Mesendoderm (in vitro differentiated cells): Measurements from ENCODE around the gene FRMD4B.

Source experiments
- DNase-seq: peaks from one replicate; pipeline ENCODE4 v3.0.0; 2013
- H2AK5ac ChIP-seq: 2 replicates; pipeline ENCODE4 v1.6.1; 2013; ENCODE audit warnings: low read length, inconsistent platforms
- H2BK120ac ChIP-seq: 2 replicates; pipeline ENCODE4 v1.6.1; 2013; ENCODE audit warnings: low read depth, mild to moderate bottlenecking, low read length, moderate library complexity, mixed read lengths
- H2BK15ac ChIP-seq: replicated peaks from 2 replicates; pipeline ENCODE4 v1.6.1; 2013; ENCODE audit warnings: low read depth, mild to moderate bottlenecking, moderate library complexity
- H2BK5ac ChIP-seq: 2 replicates; pipeline ENCODE4 v1.6.1; 2013; ENCODE audit warnings: low read length, inconsistent platforms
- H3K18ac ChIP-seq: 2 replicates; pipeline ENCODE4 v1.6.1; 2013; ENCODE audit warnings: mild to moderate bottlenecking, low read length, mixed read lengths
- H3K23ac ChIP-seq: one replicate; pipeline ENCODE4 v1.6.1; 2013; ENCODE audit warnings: low read length
- H3K27ac ChIP-seq: 2 replicates; pipeline ENCODE4 v1.5.1; 2013; ENCODE audit warnings: low read depth, mild to moderate bottlenecking, inconsistent platforms, low read length, moderate library complexity
- H3K27me3 ChIP-seq: 2 replicates; pipeline ENCODE4 v1.6.1; 2013; ENCODE audit warnings: low read length, control low read depth, mild to moderate bottlenecking, inconsistent platforms; ENCODE audit not compliant: insufficient read depth, poor library complexity
- H3K36me3 ChIP-seq: 2 replicates; pipeline ENCODE4 v1.6.1; 2013; ENCODE audit warnings: low read length, inconsistent platforms; ENCODE audit not compliant: control insufficient read depth, insufficient read depth
- H3K4ac ChIP-seq: one replicate; pipeline ENCODE4 v1.6.1; 2013; ENCODE audit warnings: low read depth, mild to moderate bottlenecking, low read length, moderate library complexity
- H3K4me1 ChIP-seq: 2 replicates; pipeline ENCODE4 v1.6.1; 2013; ENCODE audit warnings: low read depth, low read length, inconsistent platforms; ENCODE audit not compliant: control insufficient read depth
- H3K4me2 ChIP-seq: 2 replicates; pipeline ENCODE4 v1.6.1; 2013; ENCODE audit warnings: low read length
- H3K4me3 ChIP-seq: 2 replicates; pipeline ENCODE4 v1.5.1; 2013; ENCODE audit warnings: mild to moderate bottlenecking, low read length
- H3K56ac ChIP-seq: one replicate; pipeline ENCODE4 v1.6.1; 2013; ENCODE audit warnings: low read length
- H3K79me1 ChIP-seq: 2 replicates; pipeline ENCODE4 v1.6.1; 2013; ENCODE audit warnings: low read length, inconsistent platforms
- H3K79me2 ChIP-seq: 2 replicates; pipeline ENCODE4 v1.6.1; 2013; ENCODE audit warnings: mild to moderate bottlenecking, low read length; ENCODE audit not compliant: control insufficient read depth, insufficient read depth
- H3K9ac ChIP-seq: 2 replicates; pipeline ENCODE4 v1.6.1; 2013; ENCODE audit warnings: low read length, inconsistent platforms
- H4K5ac ChIP-seq: one replicate; pipeline ENCODE4 v1.6.1; 2013; ENCODE audit warnings: low read length
- H4K8ac ChIP-seq: one replicate; pipeline ENCODE4 v1.6.1; 2013; ENCODE audit warnings: low read depth, mild to moderate bottlenecking, control low read depth, low read length, moderate library complexity
- WGBS: extraction: QIAGEN DNeasy Blood & Tissue Kit; methylation state at CpG from one replicate; pipeline ENCODE4 v1.1.7; 2013; ENCODE audit warnings: low lambda C conversion rate, missing lambda C conversion rate; ENCODE audit not compliant: insufficient coverage; ENCODE audit errors: extremely low coverage; 5-methylcytosine and 5-hydroxymethylcytosine counted together

FRMD4B gene

DNA sequence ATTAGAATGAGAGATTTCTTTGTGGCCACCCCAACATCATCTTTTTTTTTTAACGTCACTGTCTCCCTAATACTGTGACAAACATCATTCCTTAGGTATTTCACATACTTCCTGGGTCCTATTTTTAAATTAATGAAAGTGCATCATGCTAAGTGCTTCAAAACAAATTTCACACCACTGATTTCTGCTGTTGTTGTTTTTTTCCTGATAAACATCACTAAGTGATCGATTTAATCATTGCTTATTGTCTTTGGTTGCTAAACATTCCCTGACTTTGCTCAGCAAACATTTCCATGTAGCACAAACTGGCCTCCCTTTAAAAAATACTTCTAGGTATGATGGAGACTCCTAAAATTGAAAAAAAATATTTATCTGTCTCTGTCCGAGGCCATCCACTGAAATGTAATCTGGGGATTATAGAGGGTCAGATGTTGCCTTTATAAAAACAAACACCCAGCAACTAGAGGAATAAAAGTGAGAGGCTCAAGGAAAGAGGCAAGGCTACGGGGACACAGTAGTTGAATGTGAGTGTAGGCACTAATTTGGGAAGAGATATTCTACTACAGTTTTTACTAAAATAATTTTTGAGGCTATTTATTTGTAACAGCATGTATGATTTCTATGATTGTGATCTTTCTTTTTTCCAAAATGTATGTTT lies 243.0 kb downstream of the FRMD4B start:
- Histone ChIP-seq H3K79me1 (no peaks in the 10 kb centered on the region), H3K56ac (no peak overlapping the region), H3K36me3 (no peaks in the 10 kb centered on the region), H4K8ac (no peak overlapping the region), H3K27me3 (no peaks in the 10 kb centered on the region), H2BK15ac (no peak overlapping the region), H3K4me2 (no peak overlapping the region), H3K27ac (no peak overlapping the region), H3K4me1 (peaks cover 2% of the 10 kb centered on the region), H3K23ac (no peak overlapping the region), H4K5ac (no peak overlapping the region), H2BK5ac (no peak overlapping the region), H3K9ac (no peak overlapping the region), H2BK120ac (no peak overlapping the region), H3K4me3 (no peak overlapping the region), H3K79me2 (no peaks in the 10 kb centered on the region), H2AK5ac (no peak overlapping the region), H3K4ac (no peak overlapping the region), H3K18ac (no peak overlapping the region)
- no peak for DNase-seq
- WGBS, result no CpG with 5 or more reads among the region's 4 CpGs

DNA sequence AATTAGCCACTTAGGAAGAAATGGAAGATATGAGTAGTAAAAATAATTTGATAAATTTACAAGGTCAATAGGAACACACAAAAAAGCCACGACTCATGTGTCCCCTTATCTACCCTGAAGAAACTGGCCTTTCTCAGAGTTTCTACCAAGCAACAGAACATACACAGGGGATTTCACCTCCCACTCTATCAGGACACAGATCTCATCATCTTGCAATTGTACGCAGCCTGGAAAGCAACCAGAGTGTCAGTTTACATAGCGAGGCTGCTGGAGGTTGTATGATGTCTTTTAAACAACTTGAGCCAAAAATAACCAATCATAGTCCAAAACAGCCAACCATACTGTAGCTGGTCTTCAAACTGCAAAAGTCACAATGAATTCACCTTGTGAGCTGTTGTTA lies 243.8 kb downstream of the FRMD4B start:
- Histone ChIP-seq H3K79me2 (no peaks in the 10 kb centered on the region), H3K27ac (no peak overlapping the region), H3K4ac (no peak overlapping the region), H4K5ac (no peak overlapping the region), H3K36me3 (no peaks in the 10 kb centered on the region), H3K9ac (no peak overlapping the region), H3K4me2 (no peak overlapping the region), H3K79me1 (no peaks in the 10 kb centered on the region), H2AK5ac (no peak overlapping the region), H3K4me3 (no peak overlapping the region), H3K23ac (no peak overlapping the region), H2BK15ac (no peak overlapping the region), H3K27me3 (no peaks in the 10 kb centered on the region), H3K18ac (no peak overlapping the region), H3K4me1 (peaks cover 2% of the 10 kb centered on the region), H2BK120ac (no peak overlapping the region), H3K56ac (no peak overlapping the region), H4K8ac (no peak overlapping the region), H2BK5ac (no peak overlapping the region)
- no peak for DNase-seq
- no CpG with 5 or more reads among the region's 3 CpGs for whole genome bisulfite sequencing

DNA sequence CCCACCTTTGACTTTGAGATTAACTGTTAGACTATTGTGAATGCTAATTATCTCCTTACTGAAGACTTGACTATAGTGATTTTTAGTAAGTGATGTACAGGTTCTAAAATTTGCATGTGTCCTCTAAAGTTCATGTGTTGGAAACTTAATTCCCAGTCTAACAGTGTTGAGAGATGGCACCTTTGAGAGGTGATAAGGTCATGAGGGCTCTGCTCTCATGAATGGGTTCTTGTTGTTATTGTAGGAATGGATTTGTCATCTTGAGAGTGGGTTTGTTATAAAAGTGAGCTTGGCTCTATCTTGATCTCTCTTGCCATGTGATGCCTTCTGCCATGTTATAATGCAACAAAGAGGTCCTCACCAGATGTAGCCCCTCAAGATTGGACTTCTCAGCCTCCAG lies 244.6 kb downstream of the FRMD4B start:
- Histone ChIP-seq H3K79me2 (no peaks in the 10 kb centered on the region), H3K4me1 (peaks cover 2% of the 10 kb centered on the region), H3K4ac (no peak overlapping the region), H3K27me3 (no peaks in the 10 kb centered on the region), H2BK15ac (no peak overlapping the region), H2AK5ac (no peak overlapping the region), H3K79me1 (no peaks in the 10 kb centered on the region), H2BK120ac (no peak overlapping the region), H2BK5ac (no peak overlapping the region), H3K23ac (no peak overlapping the region), H3K4me3 (no peak overlapping the region), H3K56ac (no peak overlapping the region), H3K27ac (no peak overlapping the region), H3K18ac (no peak overlapping the region), H4K8ac (no peak overlapping the region), H3K36me3 (no peaks in the 10 kb centered on the region), H3K9ac (no peak overlapping the region), H4K5ac (no peak overlapping the region), H3K4me2 (no peak overlapping the region)
- DNase-seq, result no peak

DNA sequence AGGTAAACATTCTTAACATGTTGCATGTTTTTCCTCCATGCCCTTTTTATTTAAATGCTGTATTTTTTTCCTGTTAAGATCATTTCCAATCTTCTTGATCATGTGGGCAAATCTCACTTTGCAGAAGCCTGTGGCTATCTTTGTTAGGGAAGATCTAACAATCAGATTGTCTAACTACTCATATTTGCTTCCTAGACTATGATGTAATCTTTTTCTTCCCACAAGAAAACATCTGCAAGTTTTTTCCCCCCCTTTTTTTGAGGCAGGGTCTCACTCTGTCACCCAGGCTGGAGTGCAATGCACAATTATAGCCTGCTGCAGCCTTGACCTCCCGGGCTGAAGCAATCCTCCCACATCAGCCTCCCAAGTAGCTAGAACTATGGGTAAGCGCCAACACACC lies 248.5 kb downstream of the FRMD4B start:
- no peak overlapping the region for H3K9ac ChIP-seq
- H3K56ac ChIP-seq, result no peak overlapping the region
- H3K4me2 ChIP-seq, result no peak overlapping the region
- no peaks in the 10 kb centered on the region for H3K79me1 ChIP-seq
- H2AK5ac ChIP-seq, result no peak overlapping the region
- no CpG with 5 or more reads among the region's 2 CpGs for WGBS
- H3K27ac ChIP-seq, result no peak overlapping the region
- H2BK15ac ChIP-seq, result no peak overlapping the region
- H3K36me3 ChIP-seq, result no peaks in the 10 kb centered on the region
- no peak overlapping the region for H3K4me3 ChIP-seq
- H4K5ac ChIP-seq, result no peak overlapping the region
- no peaks in the 10 kb centered on the region for H3K79me2 ChIP-seq
- no peak overlapping the region for H3K23ac ChIP-seq
- no peak overlapping the region for H3K4ac ChIP-seq
- no peak overlapping the region for H2BK5ac ChIP-seq
- no peaks in the 10 kb centered on the region for H3K27me3 ChIP-seq
- H3K18ac ChIP-seq, result no peak overlapping the region
- H2BK120ac ChIP-seq, result no peak overlapping the region
- no peak for DNase-seq
- H3K4me1 ChIP-seq, result no peaks in the 10 kb centered on the region
- no peak overlapping the region for H4K8ac ChIP-seq

DNA sequence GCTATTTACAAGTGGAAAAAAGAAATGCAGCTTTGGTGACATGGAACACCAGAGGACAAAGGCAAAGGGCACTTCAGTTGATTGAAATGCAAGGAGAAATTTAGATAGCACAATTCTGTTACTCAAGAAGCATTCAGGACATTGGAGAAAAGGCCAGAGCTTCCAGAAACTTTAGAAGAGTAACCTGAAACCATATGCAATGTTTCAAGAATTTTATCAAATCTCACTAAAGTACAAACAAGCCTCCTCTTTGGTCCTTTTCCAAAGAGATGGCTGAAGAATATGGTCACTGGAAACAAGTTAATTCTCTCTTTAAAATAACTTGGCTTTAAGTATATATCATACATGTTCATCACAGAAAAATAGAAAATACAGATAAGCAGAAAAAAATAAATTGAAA lies 248.9 kb downstream of the FRMD4B start:
- Histone ChIP-seq H3K27me3 (no peaks in the 10 kb centered on the region), H3K79me1 (no peaks in the 10 kb centered on the region), H3K4me1 (no peaks in the 10 kb centered on the region), H4K8ac (no peak overlapping the region), H3K27ac (no peak overlapping the region), H3K79me2 (no peaks in the 10 kb centered on the region), H3K23ac (no peak overlapping the region), H2BK120ac (no peak overlapping the region), H2BK15ac (no peak overlapping the region), H2AK5ac (no peak overlapping the region), H3K18ac (no peak overlapping the region), H3K4ac (no peak overlapping the region), H3K4me3 (no peak overlapping the region), H3K4me2 (no peak overlapping the region), H4K5ac (no peak overlapping the region), H3K56ac (no peak overlapping the region), H2BK5ac (no peak overlapping the region), H3K9ac (no peak overlapping the region), H3K36me3 (no peaks in the 10 kb centered on the region)
- DNase-seq, result no peak

DNA sequence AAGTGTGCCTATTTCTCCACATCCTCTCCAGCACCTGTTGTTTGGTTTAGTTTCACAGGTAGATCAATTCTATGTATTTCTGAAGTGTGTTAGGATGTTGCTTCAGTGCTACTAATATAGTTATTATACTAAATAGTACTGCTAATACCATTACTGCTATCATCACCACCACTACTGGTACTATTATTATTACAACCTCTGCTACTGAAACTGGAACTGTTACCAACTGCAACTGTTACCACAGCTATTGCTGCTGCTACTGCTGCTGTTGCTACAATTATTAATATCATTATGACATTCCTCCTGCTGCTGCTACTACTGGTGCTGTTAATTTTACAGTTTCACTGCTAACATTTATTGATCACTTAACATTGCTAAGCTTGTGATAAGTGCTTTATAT lies 255.2 kb downstream of the FRMD4B start:
- no peak overlapping the region for H4K8ac ChIP-seq
- H2AK5ac ChIP-seq, result no peak overlapping the region
- no peaks in the 10 kb centered on the region for H3K4me1 ChIP-seq
- no peak overlapping the region for H3K18ac ChIP-seq
- no peak overlapping the region for H4K5ac ChIP-seq
- no peaks in the 10 kb centered on the region for H3K36me3 ChIP-seq
- H3K4ac ChIP-seq, result no peak overlapping the region
- no peak overlapping the region for H3K27ac ChIP-seq
- H3K4me2 ChIP-seq, result no peak overlapping the region
- H3K79me2 ChIP-seq, result no peaks in the 10 kb centered on the region
- H3K4me3 ChIP-seq, result no peak overlapping the region
- no peak overlapping the region for H3K9ac ChIP-seq
- H3K23ac ChIP-seq, result no peak overlapping the region
- no peaks in the 10 kb centered on the region for H3K27me3 ChIP-seq
- no peak overlapping the region for H3K56ac ChIP-seq
- no peak overlapping the region for H2BK15ac ChIP-seq
- H2BK5ac ChIP-seq, result no peak overlapping the region
- no peaks in the 10 kb centered on the region for H3K79me1 ChIP-seq
- H2BK120ac ChIP-seq, result no peak overlapping the region
- DNase-seq, result no peak
